ENCODE measurements around the gene ACSL3.

DNA sequence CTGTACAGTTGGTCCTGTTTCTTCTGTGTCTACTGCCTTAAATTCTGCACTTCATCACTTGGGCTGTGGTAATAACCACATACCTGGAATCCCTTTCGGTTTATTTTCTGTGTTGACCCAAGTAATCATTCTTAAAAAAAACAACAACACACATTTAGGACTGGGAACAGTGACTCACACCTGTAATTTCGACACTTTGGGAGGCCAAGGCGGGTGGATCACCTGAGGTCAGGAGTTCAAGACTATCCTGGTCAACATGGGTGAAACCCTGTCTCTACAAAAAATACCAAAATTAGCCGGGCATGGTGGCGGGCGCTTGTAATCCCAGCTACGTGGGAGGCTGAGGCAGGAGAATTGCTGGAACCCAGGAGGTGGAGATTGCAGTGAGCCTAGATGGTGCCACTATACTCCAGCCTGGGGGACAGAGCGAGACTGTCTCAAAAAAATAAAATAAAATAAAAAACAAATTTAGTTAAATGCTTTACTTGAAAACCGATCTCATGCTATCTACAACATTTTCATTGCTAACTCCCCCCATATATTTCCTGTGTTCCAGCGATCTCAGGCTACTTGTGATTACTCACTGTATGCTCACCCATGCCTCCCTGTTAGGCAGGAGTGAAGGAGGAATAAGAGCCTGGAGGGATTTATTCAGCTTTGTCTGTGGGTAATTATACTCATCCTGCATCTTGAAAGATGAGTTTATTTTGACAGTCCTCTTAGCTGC, 18.2 kb downstream of the ACSL3 start:
- TF ChIP-seq, protein P1, sequence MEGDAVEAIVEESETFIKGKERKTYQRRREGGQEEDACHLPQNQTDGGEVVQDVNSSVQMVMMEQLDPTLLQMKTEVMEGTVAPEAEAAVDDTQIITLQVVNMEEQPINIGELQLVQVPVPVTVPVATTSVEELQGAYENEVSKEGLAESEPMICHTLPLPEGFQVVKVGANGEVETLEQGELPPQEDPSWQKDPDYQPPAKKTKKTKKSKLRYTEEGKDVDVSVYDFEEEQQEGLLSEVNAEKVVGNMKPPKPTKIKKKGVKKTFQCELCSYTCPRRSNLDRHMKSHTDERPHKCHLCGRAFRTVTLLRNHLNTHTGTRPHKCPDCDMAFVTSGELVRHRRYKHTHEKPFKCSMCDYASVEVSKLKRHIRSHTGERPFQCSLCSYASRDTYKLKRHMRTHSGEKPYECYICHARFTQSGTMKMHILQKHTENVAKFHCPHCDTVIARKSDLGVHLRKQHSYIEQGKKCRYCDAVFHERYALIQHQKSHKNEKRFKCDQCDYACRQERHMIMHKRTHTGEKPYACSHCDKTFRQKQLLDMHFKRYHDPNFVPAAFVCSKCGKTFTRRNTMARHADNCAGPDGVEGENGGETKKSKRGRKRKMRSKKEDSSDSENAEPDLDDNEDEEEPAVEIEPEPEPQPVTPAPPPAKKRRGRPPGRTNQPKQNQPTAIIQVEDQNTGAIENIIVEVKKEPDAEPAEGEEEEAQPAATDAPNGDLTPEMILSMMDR (IDR thresholded peaks at IDR 0.05) = no peak
- no peak for TF ChIP-seq EZH2 (IDR thresholded peaks at IDR 0.05; ENCODE audit: borderline replicate concordance, insufficient read depth, low read depth, low read length, poor library complexity, severe bottlenecking)
